GM18507 (cell line): ENCODE measurements around the gene CFAP92.

Experiments
- DNase-seq: peaks from one replicate; pipeline ENCODE4 v3.0.0; 2011; ENCODE audit warnings: low read depth; ENCODE audit not compliant: insufficient read length; ENCODE audit errors: extremely low spot score
- FAIRE-seq: peaks from 2 replicates; lab custom pipeline; 2011; peaks lifted over from hg19 to GRCh38; lab: Jason Lieb, UNC

Gene CFAP92

DNA sequence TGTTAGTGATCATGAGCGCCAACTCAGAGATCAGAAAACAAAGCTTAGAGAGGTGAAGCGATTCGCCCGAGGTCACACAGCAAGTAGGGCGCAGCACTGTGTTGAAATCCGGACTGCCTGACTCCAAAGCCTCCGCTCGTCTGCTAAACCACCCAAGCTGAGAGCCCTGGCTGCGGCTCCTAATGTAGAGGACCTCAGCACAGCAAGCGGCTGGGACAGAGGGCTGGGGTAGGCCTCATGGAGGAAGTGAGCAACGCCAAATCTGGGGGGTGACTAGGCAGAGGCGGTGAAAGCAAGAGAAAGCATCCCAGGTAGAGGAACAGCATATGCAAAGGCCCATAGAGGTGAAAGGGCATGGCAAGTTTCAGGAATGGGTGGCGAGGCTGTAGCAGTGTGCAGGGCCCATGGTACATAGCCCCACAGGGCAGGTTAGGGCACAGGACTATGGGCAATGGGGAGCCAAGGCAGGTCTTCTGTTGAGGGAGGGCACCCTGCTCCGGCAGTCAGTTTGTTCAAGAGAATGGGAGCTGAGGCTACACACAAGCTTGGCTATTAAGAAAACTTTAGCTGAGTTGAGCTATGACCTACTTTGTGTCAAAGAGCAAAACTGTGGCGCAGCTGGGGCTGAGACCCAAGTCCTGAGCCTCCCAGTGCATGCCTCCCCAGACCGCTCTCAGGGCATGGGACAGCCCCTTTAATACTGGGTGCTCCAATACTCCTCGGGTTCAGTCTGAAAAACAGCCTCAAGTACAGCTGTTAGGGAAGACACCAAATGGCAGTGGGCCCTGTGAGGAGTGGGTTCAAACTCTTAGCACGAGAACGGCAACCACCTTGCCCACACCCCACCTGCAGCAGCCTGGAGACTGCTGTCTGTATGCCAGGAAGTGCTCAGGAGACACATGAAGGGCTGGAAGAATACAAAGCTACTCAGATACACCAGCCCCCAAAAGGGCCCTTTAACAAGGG, 988 bp upstream of the CFAP92 start:
- no peak for FAIRE-seq

DNA sequence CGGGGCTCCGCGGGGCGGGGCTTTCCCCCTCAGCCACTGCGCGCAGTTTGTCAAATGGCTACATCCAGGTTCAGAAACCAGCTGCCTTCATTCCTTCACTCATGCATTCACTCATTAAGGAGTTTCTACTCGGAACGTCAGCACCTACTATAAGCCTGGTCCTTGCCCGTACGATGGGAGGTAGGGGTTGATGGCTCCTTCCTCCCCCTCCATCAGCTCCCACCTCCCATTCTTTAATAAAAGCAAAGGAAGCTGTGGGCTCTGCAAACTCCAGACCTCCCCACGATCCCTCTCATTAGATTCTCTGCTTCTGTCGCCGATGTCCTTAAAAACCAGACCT, 267 bp upstream of the CFAP92 start:
- FAIRE-seq (no peak), DNase-seq (no peak)

More for the DNA sequence above, 988 bp upstream of the CFAP92 start:
- no peak for DNase-seq

DNA sequence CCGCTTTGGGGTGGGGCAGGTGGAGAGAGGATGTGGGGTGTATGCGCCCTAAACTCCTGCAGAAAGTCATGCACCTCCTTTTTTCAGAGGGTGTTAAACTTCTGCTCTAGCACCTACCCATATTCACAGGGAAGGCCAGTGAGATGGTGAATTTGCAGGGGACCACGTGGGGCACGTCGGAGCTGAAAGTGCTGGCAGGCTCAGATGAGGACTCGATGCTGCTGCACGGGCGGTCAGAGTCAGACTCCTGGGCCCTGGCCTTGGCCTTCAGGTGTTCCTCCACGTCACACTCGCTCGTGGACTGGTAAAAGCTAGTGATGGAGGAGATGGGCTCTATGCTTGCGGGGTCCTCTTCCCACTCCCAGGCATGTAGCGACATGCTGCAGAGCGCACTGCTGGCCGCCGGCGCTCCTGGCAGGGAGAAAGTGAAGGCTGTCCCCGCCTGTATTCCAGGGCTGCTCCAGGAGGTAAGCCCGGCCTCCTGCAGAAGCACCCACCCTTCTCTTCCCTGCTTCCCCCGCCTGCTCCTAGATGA, 883 bp downstream of the CFAP92 start:
- FAIRE-seq (no peak), DNase-seq (no peak)

DNA sequence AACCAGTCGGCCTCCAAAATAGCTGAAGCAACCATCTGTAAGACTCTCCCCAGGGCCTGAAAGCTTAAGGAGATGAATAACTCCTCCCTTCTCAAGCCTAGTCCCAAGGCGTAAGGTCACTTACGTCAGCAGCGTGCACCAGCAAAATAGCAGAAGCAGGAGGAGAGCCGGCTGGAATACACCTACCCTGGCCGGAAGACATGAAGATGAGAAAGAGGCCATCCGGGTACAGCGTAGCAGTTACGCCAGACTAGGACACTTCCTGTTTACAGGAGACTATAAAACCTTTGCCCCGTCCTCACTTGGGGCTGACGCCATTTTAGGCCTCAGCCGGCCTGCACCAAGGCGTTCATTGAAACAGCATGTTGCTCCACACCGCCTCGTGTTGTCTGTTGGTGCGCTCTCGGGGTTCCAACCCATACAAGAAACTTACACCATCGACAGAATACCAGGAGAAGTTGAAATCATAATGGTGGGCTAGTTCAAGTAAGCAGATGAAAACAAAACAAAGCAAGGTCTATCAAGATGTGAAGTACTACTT, 2.5 kb downstream of the CFAP92 start:
- no peak for DNase-seq
- FAIRE-seq, result no peak

DNA sequence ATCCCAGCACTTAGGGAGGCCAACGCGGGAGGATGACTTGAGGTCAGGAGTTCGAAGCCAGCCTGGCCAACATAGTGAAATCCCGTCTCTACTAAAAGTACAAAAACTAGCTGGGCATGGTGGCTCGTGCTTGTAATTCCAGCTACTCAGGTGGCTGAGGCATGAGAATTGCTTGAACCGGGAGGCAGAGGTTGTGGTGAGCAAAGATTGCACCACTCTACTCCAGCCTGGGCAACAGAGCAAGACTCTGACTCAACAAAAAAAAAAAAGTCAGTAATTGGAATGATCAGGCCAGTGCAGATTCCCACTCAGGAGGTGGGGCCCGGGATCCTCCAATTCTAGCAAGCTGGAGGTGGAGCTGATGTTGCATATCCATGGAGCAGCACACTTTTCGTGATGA, 5.6 kb downstream of the CFAP92 start:
- no peak for DNase-seq
- FAIRE-seq, result no peak

DNA sequence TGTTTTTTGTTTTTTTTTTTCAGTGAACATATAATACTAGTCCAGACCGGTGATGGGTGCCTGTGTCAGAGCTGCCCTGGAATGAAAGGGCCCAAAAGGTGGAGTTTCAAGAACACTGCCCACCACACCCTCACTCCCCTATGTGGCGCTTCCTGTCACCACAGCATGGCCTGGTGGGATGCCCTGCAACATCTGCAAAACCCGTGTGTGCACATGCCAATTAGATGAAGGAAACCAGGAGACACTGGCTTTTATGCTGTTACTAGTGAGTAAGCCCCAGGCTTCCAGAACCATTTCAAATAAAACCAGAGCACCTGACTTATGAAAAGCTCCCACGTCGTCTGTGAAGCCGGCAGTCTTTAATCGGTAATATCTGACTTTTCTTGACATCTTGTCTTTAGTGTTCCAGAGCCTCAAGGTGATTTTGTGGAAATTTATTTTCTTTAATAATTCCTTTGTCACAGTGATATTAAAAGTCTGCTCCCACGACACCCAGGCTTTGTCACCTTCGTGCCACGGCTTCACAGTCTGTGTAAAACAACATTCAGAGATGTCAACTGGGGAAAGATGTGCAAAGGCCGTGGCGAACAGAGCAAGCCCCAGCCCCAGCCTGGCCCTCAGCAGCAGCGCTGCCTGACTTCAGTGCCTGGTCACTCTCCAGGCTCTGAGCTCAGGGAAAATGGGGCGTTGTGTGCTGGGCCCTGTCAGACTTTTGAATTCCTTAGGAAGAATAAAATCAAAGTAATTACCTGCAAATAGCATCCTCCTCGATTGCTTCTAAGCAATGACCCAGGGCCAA, 6.4 kb downstream of the CFAP92 start:
- DNase-seq (no peak), FAIRE-seq (no peak)

DNA sequence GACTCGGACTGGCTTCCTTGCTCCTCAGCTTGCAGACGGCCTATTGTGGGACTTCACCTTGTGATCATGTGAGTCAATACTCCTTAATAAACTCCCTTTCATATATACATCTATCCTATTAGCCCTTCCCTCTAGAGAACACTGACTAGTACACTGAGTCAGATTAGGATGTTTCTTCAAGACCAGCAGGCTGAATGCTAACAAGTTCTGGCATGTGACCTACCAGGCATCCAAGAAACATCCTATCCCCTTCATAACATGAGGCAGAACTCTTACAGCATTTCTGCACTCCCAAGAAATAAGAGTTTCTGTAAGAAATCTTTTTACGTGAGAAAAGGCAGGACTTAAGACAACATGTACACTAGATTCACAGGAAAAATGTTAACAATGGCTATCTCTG, 9.3 kb downstream of the CFAP92 start:
- FAIRE-seq, result no peak
- no peak for DNase-seq

DNA sequence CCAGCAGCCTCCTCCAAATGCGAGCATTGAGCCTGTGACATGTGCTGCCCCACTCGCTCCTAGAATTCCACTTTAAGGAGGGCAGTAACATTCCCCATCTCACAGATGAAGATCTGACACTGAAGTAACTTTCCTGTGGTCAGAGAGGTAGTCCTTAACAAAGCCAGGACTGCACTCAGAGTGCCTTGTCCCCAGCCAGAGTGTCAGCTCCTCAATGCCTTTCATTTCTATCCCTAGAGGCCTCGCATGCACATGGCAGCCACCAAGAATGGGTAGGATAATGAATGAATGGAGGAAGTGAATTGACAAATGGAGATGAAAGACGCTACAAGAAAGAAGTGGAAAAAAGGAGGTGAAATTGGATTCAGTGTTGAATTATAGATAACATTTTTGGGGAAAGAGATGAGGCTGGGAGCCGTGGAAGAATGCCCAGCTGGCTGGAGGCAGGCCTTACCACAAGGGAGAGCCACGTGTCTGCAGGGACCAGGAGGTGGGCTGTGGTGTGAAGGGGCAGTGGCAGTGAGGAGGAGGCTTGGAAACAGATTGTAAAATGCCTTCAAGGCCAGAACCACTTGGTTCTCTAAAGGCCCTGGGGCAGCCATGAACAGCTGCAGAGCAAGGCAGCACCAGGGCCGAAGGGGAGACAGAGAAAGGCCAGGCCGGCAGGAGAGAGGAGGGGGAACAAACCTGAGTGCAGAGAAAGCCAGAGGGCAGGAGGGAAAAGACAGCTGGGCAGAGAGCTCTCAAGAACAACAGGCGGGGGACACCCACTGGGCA, 10.4 kb downstream of the CFAP92 start:
- no peak for DNase-seq
- no peak for FAIRE-seq

DNA sequence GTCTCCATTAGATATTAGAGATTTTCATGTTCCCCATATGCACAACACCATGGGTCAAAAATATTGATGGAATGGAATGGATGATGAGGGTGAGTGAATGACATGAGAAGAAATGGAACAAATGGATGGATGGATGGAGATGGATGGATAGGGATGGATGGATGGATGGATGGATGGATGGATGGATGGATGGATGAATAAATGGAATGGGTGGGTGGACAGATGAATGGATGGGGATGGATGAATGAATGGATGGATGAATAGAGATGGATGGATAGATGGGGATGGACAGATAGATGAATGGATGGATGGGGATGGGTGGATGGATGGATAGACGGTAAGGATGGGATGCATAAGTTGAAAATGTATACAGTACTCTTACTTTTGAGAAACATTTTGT, 18.6 kb downstream of the CFAP92 start:
- no peak for FAIRE-seq

DNA sequence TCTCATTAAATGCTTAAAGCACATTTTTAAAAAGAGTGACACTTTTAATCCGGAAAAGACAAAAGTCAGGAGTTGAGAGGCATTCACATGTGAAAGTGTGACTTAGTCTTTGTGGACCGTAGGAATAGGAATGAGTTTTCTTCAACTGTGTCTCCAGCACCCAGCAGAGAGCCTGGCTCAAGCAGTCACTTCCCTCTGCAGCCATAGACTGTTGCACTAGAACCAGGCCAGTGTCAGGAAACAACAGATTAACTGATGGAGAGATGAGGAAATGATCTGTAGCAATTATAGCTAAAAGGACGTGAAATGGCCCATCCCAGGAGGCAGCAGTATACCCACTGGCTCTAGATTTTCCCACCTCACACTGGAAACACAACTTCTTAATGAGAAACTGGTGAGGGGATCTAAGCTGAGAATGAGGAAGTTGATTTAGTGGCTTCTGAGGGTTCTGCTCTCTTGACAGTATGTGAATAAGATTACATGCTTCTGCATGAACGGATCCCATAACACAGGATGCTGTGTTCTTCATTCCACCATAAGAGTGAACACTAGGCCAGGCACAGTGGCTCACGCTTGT, 19.8 kb downstream of the CFAP92 start:
- FAIRE-seq, result no peak
- DNase-seq, result no peak

More for the DNA sequence above, 18.6 kb downstream of the CFAP92 start:
- no peak for DNase-seq

DNA sequence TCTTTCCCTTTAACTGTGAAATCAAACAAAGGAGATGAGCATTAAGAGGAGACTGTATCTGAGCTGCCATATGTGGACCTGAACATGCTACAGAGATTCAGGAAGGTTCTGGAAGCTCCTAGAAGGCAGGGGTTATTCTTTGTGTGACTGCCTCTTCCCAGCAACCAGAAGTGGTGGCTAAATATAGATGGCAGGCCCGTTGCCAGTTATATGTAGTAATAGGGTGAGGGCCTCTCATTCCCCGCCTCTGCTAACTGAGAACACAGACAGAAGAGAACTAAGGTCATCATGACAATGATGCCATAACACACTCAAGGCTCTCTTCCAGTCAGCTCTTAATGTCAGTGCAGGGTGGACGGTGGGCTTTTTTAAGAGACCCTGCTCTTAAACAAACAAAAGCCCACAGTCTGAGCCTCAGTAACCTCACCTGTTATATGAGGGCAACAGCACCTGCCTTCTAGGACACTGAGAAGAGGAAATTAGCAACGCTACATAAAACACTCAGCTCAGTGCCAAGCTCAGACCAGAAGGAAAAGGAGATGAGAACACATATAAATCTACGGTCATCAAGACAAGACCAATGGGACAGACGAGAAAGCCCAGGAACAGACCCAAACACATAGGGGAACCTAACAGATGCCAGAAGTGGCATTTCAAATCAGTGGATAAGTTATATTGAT, 22.3 kb downstream of the CFAP92 start:
- DNase-seq (no peak), FAIRE-seq (no peak)

DNA sequence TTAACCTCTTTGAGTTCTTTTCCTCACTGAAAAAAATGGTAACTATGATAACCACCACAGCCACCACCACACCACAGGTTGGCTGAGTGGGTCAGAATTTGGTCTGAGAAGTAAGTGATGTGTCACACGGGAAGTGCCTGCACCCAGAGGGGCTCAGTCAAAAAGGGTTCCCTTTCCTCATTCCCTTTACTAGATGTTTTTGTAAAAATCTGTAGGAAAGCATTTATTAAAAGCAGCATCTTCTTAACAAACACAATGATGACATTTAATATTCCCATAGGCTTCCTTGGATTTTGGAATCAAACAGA, 23.2 kb downstream of the CFAP92 start:
- DNase-seq (no peak), FAIRE-seq (no peak)

DNA sequence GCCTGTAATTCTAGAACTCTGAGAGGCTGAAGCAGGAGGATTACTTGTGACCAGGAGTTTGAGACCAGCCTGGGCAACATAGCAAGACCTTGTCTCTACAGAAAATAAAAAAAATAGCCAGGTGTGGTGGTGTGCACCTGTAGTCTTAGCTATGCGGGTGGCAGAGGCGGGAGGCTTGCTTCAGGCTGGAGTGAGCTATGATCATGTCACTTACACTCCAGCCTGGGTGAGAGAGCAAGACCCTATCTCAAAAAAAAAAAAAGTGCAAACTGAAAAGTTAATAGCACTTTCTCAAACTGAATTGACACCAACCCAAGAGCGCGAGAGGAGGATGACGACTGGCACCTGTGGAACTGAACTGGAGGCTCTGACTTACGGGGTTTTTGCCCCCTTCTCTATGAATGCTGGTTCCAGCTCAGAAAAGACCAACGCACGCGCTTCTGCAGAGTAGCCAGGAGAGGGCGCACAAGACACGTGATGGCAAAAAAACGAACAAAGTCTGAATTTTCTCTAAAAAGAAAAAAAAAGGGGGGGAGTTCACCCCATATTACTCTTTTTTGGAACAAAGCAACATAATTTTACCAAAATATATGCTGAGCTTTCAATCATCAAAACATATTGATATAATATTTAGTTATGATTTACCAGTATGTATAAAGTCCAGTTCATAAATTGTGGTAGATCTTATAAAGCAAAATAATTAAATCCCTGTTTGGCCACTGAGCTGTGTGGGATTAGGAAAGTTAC, 23.7 kb downstream of the CFAP92 start:
- FAIRE-seq, result peak; percentile 71

DNA sequence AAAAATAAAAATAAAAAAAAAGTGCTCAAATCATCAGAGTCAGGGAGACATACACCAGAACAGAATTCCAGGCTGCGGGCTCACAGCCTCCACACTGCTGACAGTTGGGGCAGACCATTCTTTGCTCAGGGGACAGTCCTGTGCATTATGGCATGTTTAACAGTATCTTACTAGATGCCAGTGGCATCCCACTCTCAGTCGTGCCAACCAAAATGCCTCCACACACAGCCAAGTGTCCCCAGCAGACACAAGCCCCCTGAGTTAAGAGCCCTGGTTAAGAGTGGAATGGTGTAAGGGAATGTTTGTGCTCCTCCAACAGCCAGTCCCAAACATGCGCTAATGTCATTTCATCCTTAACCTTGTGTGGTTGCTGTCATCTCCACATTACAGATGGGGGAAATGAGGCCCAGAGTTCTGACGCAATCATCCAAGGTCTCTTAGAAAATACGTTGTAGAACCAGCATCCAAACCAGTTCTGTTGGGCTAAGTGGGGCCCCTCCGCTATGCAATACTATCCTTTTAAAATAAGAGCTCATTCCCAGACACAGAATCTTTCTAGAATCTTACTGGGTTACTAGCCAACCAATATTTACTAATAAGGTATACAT, 26.0 kb downstream of the CFAP92 start:
- no peak for FAIRE-seq
- no peak for DNase-seq

More for the DNA sequence above, 23.7 kb downstream of the CFAP92 start:
- peak; percentile 32 for DNase-seq

DNA sequence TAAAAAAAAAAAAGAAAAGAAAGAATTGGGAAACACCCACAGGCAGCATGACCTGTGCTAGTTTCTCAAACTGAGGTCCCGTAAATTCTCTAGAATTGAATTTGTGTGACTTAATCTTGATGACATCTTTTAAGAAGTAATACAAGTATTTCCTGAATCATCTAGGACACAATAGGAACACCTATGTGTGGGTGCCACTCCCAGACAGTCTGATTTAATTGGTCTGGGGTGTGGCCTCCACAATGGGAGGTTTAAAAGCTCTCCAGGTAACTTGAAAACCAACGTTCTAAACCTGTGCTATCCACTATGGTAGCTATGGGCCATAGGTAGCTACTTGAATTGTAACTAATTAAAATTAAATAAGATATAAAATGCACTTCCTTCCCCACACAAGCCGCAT, 28.1 kb downstream of the CFAP92 start:
- no peak for FAIRE-seq
- no peak for DNase-seq

DNA sequence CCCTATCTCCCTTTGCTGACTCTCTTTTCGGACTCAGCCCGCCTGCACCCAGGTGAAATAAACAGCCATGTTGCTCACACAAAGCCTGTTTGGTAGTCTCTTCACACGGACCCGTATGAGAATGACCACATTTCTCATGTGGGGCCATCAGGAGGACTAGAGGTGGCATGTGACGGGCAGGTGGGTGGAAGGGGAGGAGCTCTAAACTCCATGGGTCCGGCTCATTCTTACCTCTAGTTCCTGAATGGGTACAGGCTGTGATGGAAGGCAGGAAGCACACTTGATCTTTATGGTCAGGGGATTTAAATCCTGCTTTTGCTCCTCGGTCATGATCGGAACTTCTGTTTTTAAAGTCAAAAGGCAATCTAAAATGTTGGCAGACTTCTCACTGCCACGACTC, 28.6 kb downstream of the CFAP92 start:
- DNase-seq (no peak), FAIRE-seq (no peak)

DNA sequence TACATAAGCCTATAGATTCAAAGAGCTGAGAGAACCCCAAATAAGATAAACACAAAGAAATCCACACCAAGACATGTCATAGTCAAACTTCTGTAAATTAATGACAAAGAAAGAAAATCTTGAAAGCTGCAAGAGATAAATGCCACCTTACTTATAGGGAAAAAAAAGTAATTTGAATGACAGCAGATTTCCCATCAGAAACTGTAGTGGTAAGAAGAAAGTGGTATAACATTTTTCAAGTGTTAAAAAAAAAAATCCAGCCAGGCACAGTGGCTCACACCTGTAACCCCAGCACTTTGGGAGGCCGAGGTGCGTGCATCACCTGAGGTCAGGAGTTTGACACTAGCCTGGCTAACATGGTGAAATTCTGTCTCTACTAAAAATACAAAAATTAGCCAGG, 37.4 kb downstream of the CFAP92 start:
- DNase-seq (no peak), FAIRE-seq (no peak)
